Stomach (tissue), 9 donors: ENCODE data around the gene ITPR2. TPM values are rescaled to one million over a fixed set of nuclear protein-coding genes. Genes with fewer than 3 reads are reported as not detected.

ENCODE experiments used
- DNase-seq, 2 donors: peaks; one replicate each; pipeline versions ENCODE4 v3.0.0 to v3.0.0-alpha.2; 2013 to 2019
- H3K27ac ChIP-seq, 5 donors: fragments of 200-600 bp in 4 of 5; sonication (generic) in 4 of 5; one replicate each; pipeline ENCODE4 v1.5.1; 2013 to 2019; ENCODE audit warnings: mild to moderate bottlenecking in 1 of 5, moderate library complexity in 1 of 5
- H3K27me3 ChIP-seq, 3 donors: fragments of 200-600 bp; sonication (generic); one replicate each; pipeline ENCODE4 v1.5.1; 2017 to 2019; ENCODE audit warnings: mixed run types in 1 of 3
- H3K36me3 ChIP-seq, 4 donors: fragments of 200-600 bp; sonication (generic); 1 replicate in 3 of 4; 2 replicates in 1 of 4; pipeline ENCODE4 v1.5.1; 2016 to 2019
- H3K4me1 ChIP-seq, 4 donors: fragments of 200-600 bp; sonication (generic); one replicate each; pipeline ENCODE4 v1.5.1; 2016 to 2019
- H3K4me3 ChIP-seq, 4 donors: fragments of 200-600 bp; sonication (generic) in 3 of 4; one replicate each; pipeline ENCODE4 v1.5.1; 2016 to 2019; ENCODE audit warnings: mild to moderate bottlenecking in 1 of 4
- H3K9me3 ChIP-seq, 4 donors: fragments of 200-600 bp; sonication (generic); one replicate each; pipeline ENCODE4 v1.5.1; 2016 to 2019
- CTCF ChIP-seq, 7 experiments: fragments of 450-650 bp in 4 of 7; fragments of 200-600 bp in 3 of 7; sonication (generic) in 3 of 7; IDR thresholded peaks; one replicate each; pipeline ENCODE4 v1.5.1; 2016 to 2019; ENCODE audit warnings: antibody characterized with exemption in 7 of 7, control low read depth in 2 of 7, mild to moderate bottlenecking in 1 of 7
- EP300 ChIP-seq: sonication (generic); formaldehyde crosslinking; IDR thresholded peaks from one replicate; pipeline ENCODE4 v1.6.1; 2017; ENCODE audit warnings: antibody characterized with exemption
- POLR2A ChIP-seq, 4 donors: fragments of 450-650 bp; IDR thresholded peaks; one replicate each; pipeline ENCODE4 v1.6.1; 2016; ENCODE audit warnings: antibody characterized with exemption in 4 of 4, control low read depth in 2 of 4, mild to moderate bottlenecking in 1 of 4, moderate library complexity in 1 of 4
- POLR2AphosphoS5 ChIP-seq, 3 donors: sonication (generic); formaldehyde crosslinking; IDR thresholded peaks; one replicate each; pipeline ENCODE4 v1.6.1; 2016; ENCODE audit warnings: antibody characterized with exemption in 3 of 3
- WGBS, 5 donors: extraction: QIAGEN DNeasy Blood & Tissue Kit in 3 of 5; methylation state at CpG; one replicate each; pipeline versions ENCODE4 v1.1.5 to v1.1.7; 2013 to 2018; 5-methylcytosine and 5-hydroxymethylcytosine counted together
- intact Hi-C: fragments of 100-400 bp; cut with DNase I; formaldehyde crosslinking; loops from one replicate; pipeline ENCODE4 v1.15.1; 2023; ENCODE audit warnings: low total_unique reads
- polyA plus RNA-seq, 3 donors: library from polyadenylated mRNA; stranded (reverse); fragments of 200-250 nt; gene quantifications; one replicate each; pipeline ENCODE4 v1.2.3, GENCODE V29; 2013
- total RNA-seq, 5 donors: library from RNA; depleted of rRNA; stranded (reverse); fragments of >200 nt; gene quantifications; one replicate each; pipeline versions ENCODE4 v1.1.0 to v1.2.3, GENCODE V29; 2014 to 2016
- donor health status: healthy with polysubstance abuse.
- donor health status: Bipolar disorder and iron deficiency.
- donor health status: healthy.

The ITPR2 gene
- total and polyA plus RNA-seq, 8 donors: 1.4 to 172 (median 23.4) TPM

- 68 to 92% (median 82%) methylated on average over 1 of the region's 1 CpG for WGBS, 5 donors
- intact Hi-C loops: no loop called here
- H3K36me3 ChIP-seq: peaks cover 0 to 7% (median 4%) of the 10 kb centered on the region in 4 donors
Measured at GRCh38 chr12:26701604-26702215, 131.3 kb downstream of the ITPR2 start.

GRCh38 chr12:26700430-26700829 is 132.6 kb downstream of the ITPR2 start:
- no peak overlapping the region for H3K27ac ChIP-seq
- peaks cover 13 to 21% (median 16%) of the 10 kb centered on the region in 4 donors for H3K4me1 ChIP-seq
- intact Hi-C loops: no loop called here
- H3K27me3 ChIP-seq: no peaks in the 10 kb centered on the region
- DNase-seq: no peak
- 83 to 91% (median 88%) methylated on average over 4 of the region's 4 CpGs for WGBS, 5 donors
- TF ChIP-seq POLR2AphosphoS5 (IDR thresholded peaks at IDR 0.05) (no peak), CTCF (IDR thresholded peaks at IDR 0.05) (no peak), EP300 (no peak), POLR2A (IDR thresholded peaks at IDR 0.05) (no peak)
- no peaks in the 10 kb centered on the region for H3K9me3 ChIP-seq
- peaks cover 0 to 12% (median 9%) of the 10 kb centered on the region in 4 donors for H3K36me3 ChIP-seq
- H3K4me3 ChIP-seq: no peak overlapping the region

More at GRCh38 chr12:26701604-26702215, 131.3 kb downstream of the ITPR2 start:
- Histone ChIP-seq H3K4me3 (no peak overlapping the region), H3K27me3 (no peaks in the 10 kb centered on the region), H3K4me1 (peaks cover 13 to 25% (median 19%) of the 10 kb centered on the region in 4 donors), H3K27ac (no peak overlapping the region), H3K9me3 (no peaks in the 10 kb centered on the region)
- DNase-seq: peak in 1 of 2 donors; percentile 68
- TF ChIP-seq EP300: no peak
- peak in 4 of 7 experiments; percentile 17 to 44 (median 42) for TF ChIP-seq CTCF (IDR thresholded peaks at IDR 0.05)

GRCh38 chr12:26699237-26699636 is 133.8 kb downstream of the ITPR2 start:
- TF ChIP-seq POLR2AphosphoS5 (IDR thresholded peaks at IDR 0.05) (no peak), CTCF (IDR thresholded peaks at IDR 0.05) (no peak), POLR2A (IDR thresholded peaks at IDR 0.05) (no peak), EP300 (no peak)
- intact Hi-C loops: no loop called here
- WGBS, 5 donors: 96 to 100% (median 98%) methylated on average over 2 of the region's 2 CpGs

GRCh38 chr12:26698186-26698585 is 134.8 kb downstream of the ITPR2 start:
- no peak for DNase-seq
- intact Hi-C loops: no loop called here

More at GRCh38 chr12:26699237-26699636, 133.8 kb downstream of the ITPR2 start:
- H3K36me3 ChIP-seq: peaks cover 0 to 21% (median 16%) of the 10 kb centered on the region in 4 donors
- H3K9me3 ChIP-seq: no peaks in the 10 kb centered on the region
- no peak overlapping the region for H3K4me3 ChIP-seq
- no peak for DNase-seq
- H3K27ac ChIP-seq: no peak overlapping the region
- peaks cover 1 to 9% (median 6%) of the 10 kb centered on the region in 4 donors for H3K4me1 ChIP-seq
- no peaks in the 10 kb centered on the region for H3K27me3 ChIP-seq

More at GRCh38 chr12:26698186-26698585, 134.8 kb downstream of the ITPR2 start:
- Histone ChIP-seq H3K27ac (no peak overlapping the region), H3K27me3 (no peaks in the 10 kb centered on the region), H3K4me1 (no peaks in the 10 kb centered on the region), H3K4me3 (no peak overlapping the region), H3K9me3 (no peaks in the 10 kb centered on the region), H3K36me3 (peaks cover 0 to 32% (median 20%) of the 10 kb centered on the region in 4 donors)
- TF ChIP-seq POLR2A (IDR thresholded peaks at IDR 0.05) (no peak), CTCF (IDR thresholded peaks at IDR 0.05) (no peak), POLR2AphosphoS5 (IDR thresholded peaks at IDR 0.05) (no peak), EP300 (no peak)
- WGBS, 5 donors: 94 to 99% (median 98%) methylated on average over 4 of the region's 4 CpGs
